IMR-90 (cell line): Measurements from ENCODE around the gene RBM5. TPM values are rescaled to one million over a fixed set of nuclear protein-coding genes. Genes with fewer than 3 reads are reported as not detected.

Experiments used
- ATAC-seq: fragments of 200-7000 bp; cut with Tn5 transposase; 2 replicates; pipeline ENCODE4 v1.9.1; 2020; ENCODE audit warnings: low read depth, mild to moderate bottlenecking, moderate library complexity
- BruUV-seq: library from RNA; stranded (reverse); fragments of 400-500 nt; replicated peaks from 2 replicates; lab custom pipeline; 2021; lab: Mats Ljungman, UMichigan
- CTCF ChIA-PET: fragments of 300-600 bp; formaldehyde crosslinking; extraction: SDS; loops from one replicate; lab custom pipeline; 2021; ENCODE audit warnings: antibody characterized with exemption; lab: Yijun Ruan, JAX
- POLR2A ChIA-PET: fragments of 300-600 bp; sonication (Branson Sonifier 250); formaldehyde crosslinking; loops from one replicate; lab custom pipeline; 2022; ENCODE audit warnings: antibody characterized with exemption; ENCODE audit not compliant: unreplicated experiment; lab: Charles Lee
- DNase-seq: peaks from one replicate; pipeline ENCODE4 v3.0.0; 2013
- H2AFZ ChIP-seq: replicated peaks from 2 replicates; pipeline ENCODE3; 2013; ENCODE audit warnings: low read length, mild to moderate bottlenecking; ENCODE audit not compliant: poor library complexity
- H2AK5ac ChIP-seq: 2 replicates; pipeline ENCODE4 v1.6.1; 2013; ENCODE audit warnings: low read depth, low read length, inconsistent platforms
- H2AK9ac ChIP-seq: replicated peaks from 2 replicates; pipeline ENCODE3; 2013; ENCODE audit warnings: mild to moderate bottlenecking, low read depth, low read length, moderate library complexity; ENCODE audit not compliant: poor library complexity
- H2BK120ac ChIP-seq: 2 replicates; pipeline ENCODE4 v1.6.1; 2013; ENCODE audit warnings: low read depth, low read length, inconsistent platforms
- H2BK15ac ChIP-seq: 3 replicates; pipeline ENCODE4 v1.6.1; 2013; ENCODE audit warnings: low read depth, low read length, inconsistent platforms
- H2BK20ac ChIP-seq: 2 replicates; pipeline ENCODE4 v1.6.1; 2013; ENCODE audit warnings: low read depth, mild to moderate bottlenecking, inconsistent platforms, low read length, moderate library complexity
- H2BK5ac ChIP-seq: 2 replicates; pipeline ENCODE4 v1.6.1; 2013; ENCODE audit warnings: mild to moderate bottlenecking, low read depth, low read length, inconsistent platforms; ENCODE audit not compliant: poor library complexity, severe bottlenecking
- H3K14ac ChIP-seq: replicated peaks from 2 replicates; pipeline ENCODE4 v1.6.1; 2013; ENCODE audit warnings: low read depth, low read length, inconsistent platforms
- H3K18ac ChIP-seq: 2 replicates; pipeline ENCODE4 v1.6.1; 2013; ENCODE audit warnings: low read depth, low read length, control low read depth
- H3K23ac ChIP-seq: 2 replicates; pipeline ENCODE4 v1.6.1; 2013; ENCODE audit warnings: low read depth, low read length, inconsistent platforms
- H3K27ac ChIP-seq: 2 replicates; pipeline ENCODE4 v1.5.1; 2013; ENCODE audit warnings: mild to moderate bottlenecking, control low read depth, low read length; ENCODE audit not compliant: insufficient read depth
- H3K27me3 ChIP-seq: 2 replicates; pipeline ENCODE4 v1.6.1; 2013; ENCODE audit warnings: low read length; ENCODE audit not compliant: control insufficient read depth, insufficient read depth
- H3K36me3 ChIP-seq: 2 replicates; pipeline ENCODE4 v1.6.1; 2013; ENCODE audit warnings: low read length, mixed read lengths; ENCODE audit not compliant: control insufficient read depth, insufficient read depth
- H3K4ac ChIP-seq: 2 replicates; pipeline ENCODE4 v1.6.1; 2013; ENCODE audit warnings: low read depth, low read length, inconsistent platforms
- H3K4me1 ChIP-seq: 2 replicates; pipeline ENCODE4 v1.6.1; 2013; ENCODE audit warnings: low read length, mixed read lengths; ENCODE audit not compliant: control insufficient read depth, insufficient read depth
- H3K4me2 ChIP-seq: 2 replicates; pipeline ENCODE4 v1.6.1; 2013; ENCODE audit warnings: low read depth, mild to moderate bottlenecking, control low read depth, low read length, moderate library complexity
- H3K4me3 ChIP-seq: 2 replicates; pipeline ENCODE4 v1.5.1; 2013; ENCODE audit warnings: low read depth, mild to moderate bottlenecking, control low read depth, low read length, moderate library complexity; ENCODE audit not compliant: insufficient read depth
- H3K56ac ChIP-seq: 2 replicates; pipeline ENCODE4 v1.6.1; 2013; ENCODE audit warnings: low read length, inconsistent platforms; ENCODE audit not compliant: insufficient read depth; ENCODE audit errors: extremely low read depth
- H3K79me1 ChIP-seq, 2 experiments: 2 replicates each; pipeline ENCODE4 v1.6.1; 2013; ENCODE audit warnings: low read length in 2 of 2, inconsistent platforms in 1 of 2, low read depth in 1 of 2
- H3K9ac ChIP-seq: 2 replicates; pipeline ENCODE4 v1.6.1; 2013; ENCODE audit warnings: low read depth, low read length, control low read depth
- H3K9me1 ChIP-seq: 2 replicates; pipeline ENCODE4 v1.6.1; 2013; ENCODE audit warnings: low read length, inconsistent platforms; ENCODE audit not compliant: insufficient read depth
- H3K9me3 ChIP-seq: 2 replicates; pipeline ENCODE4 v1.6.1; 2013; ENCODE audit warnings: low read length; ENCODE audit not compliant: control insufficient read depth, insufficient read depth
- H4K20me1 ChIP-seq: 2 replicates; pipeline ENCODE4 v1.6.1; 2013; ENCODE audit warnings: low read length, inconsistent platforms; ENCODE audit not compliant: insufficient read depth
- H4K5ac ChIP-seq: 2 replicates; pipeline ENCODE4 v1.6.1; 2013; ENCODE audit warnings: mild to moderate bottlenecking, low read depth, low read length, control low read depth
- H4K8ac ChIP-seq, 2 experiments: 2 replicates each; pipeline ENCODE4 v1.6.1; 2013; ENCODE audit warnings: low read depth in 2 of 2, low read length in 2 of 2, control low read depth in 1 of 2, inconsistent platforms in 1 of 2
- H4K91ac ChIP-seq: 2 replicates; pipeline ENCODE4 v1.6.1; 2013; ENCODE audit warnings: low read depth, low read length, inconsistent platforms; ENCODE audit not compliant: insufficient read depth
- BHLHE40 ChIP-seq: fragments of 150-350 bp; IDR thresholded peaks from 2 replicates; pipeline ENCODE4 v1.6.1; 2016; ENCODE audit warnings: mild to moderate bottlenecking, low read depth, low read length
- CEBPB ChIP-seq: IDR thresholded peaks from 2 replicates; pipeline ENCODE4 v1.6.1; 2012; ENCODE audit warnings: low read depth, low read length, improper control_type of control experiment
- CHD1 ChIP-seq: IDR thresholded peaks from 2 replicates; pipeline ENCODE4 v1.6.1; 2012; ENCODE audit warnings: low read depth, low read length, improper control_type of control experiment
- CTCF ChIP-seq: conservative IDR thresholded peaks from 2 replicates; pipeline ENCODE4 v1.5.1; 2012; ENCODE audit warnings: mild to moderate bottlenecking, low read depth, low read length, improper control_type of control experiment
- ELK1 ChIP-seq: fragments of 150-350 bp; IDR thresholded peaks from 2 replicates; pipeline ENCODE4 v1.6.1; 2016; ENCODE audit warnings: low read depth, mild to moderate bottlenecking, low read length, moderate library complexity, borderline replicate concordance
- FOS ChIP-seq: fragments of 150-350 bp; IDR thresholded peaks from 2 replicates; pipeline ENCODE4 v1.6.1; 2016; ENCODE audit warnings: low read depth, low read length
- MAFK ChIP-seq: IDR thresholded peaks from 2 replicates; pipeline ENCODE4 v1.6.1; 2012; ENCODE audit warnings: low read depth, low read length, improper control_type of control experiment
- MAZ ChIP-seq: IDR thresholded peaks from 2 replicates; pipeline ENCODE4 v1.6.1; 2012; ENCODE audit warnings: low read depth, mild to moderate bottlenecking, low read length, improper control_type of control experiment, moderate library complexity, borderline replicate concordance
- MXI1 ChIP-seq: IDR thresholded peaks from 2 replicates; pipeline ENCODE4 v1.6.1; 2012; ENCODE audit warnings: low read depth, mild to moderate bottlenecking, low read length, moderate library complexity, borderline replicate concordance
- NFE2L2 ChIP-seq: fragments of 150-350 bp; IDR thresholded peaks from 2 replicates; pipeline ENCODE4 v1.6.1; 2016; ENCODE audit warnings: low read depth, mild to moderate bottlenecking, low read length
- POLR2A ChIP-seq: IDR thresholded peaks from 2 replicates; pipeline ENCODE4 v1.6.1; 2012; ENCODE audit warnings: mild to moderate bottlenecking, low read depth, low read length
- RAD21 ChIP-seq: IDR thresholded peaks from 2 replicates; pipeline ENCODE4 v1.6.1; 2012; ENCODE audit warnings: low read length, improper control_type of control experiment
- RCOR1 ChIP-seq: IDR thresholded peaks from 2 replicates; pipeline ENCODE4 v1.6.1; 2012; ENCODE audit warnings: mild to moderate bottlenecking, low read length, improper control_type of control experiment; ENCODE audit not compliant: insufficient replicate concordance
- RFX5 ChIP-seq: IDR thresholded peaks from 2 replicates; pipeline ENCODE4 v1.8.0; 2012; ENCODE audit warnings: low read depth, mild to moderate bottlenecking, low read length, moderate library complexity
- SMC3 ChIP-seq: fragments of 150-350 bp; IDR thresholded peaks from 2 replicates; pipeline ENCODE4 v1.6.1; 2016; ENCODE audit warnings: low read depth, mild to moderate bottlenecking, antibody characterized with exemption, low read length, moderate library complexity
- WGBS, 2 experiments: methylation state at CpG; one replicate each; pipeline versions ENCODE4 v1.1.5 to v1.1.7; 2013; ENCODE audit warnings: missing lambda C conversion rate in 2 of 2; ENCODE audit not compliant: insufficient read length in 1 of 2; ENCODE audit errors: extremely low coverage in 2 of 2; 5-methylcytosine and 5-hydroxymethylcytosine counted together
- dilution Hi-C: fragments of 300-500 bp; cut with HindIII; formaldehyde crosslinking; loops from one replicate; pipeline ENCODE4 v1.14.3; 2018; ENCODE audit warnings: low sequenced_read_pairs; ENCODE audit not compliant: unreplicated experiment
- in situ Hi-C: fragments of 300-500 bp; cut with MboI; formaldehyde crosslinking; loops from 3 replicates; pipeline ENCODE4 v1.14.3; 2019; ENCODE audit warnings: low sequenced_read_pairs, inconsistent platforms, mixed read lengths
- intact Hi-C: fragments of 100-400 bp; cut with micrococcal nuclease; formaldehyde crosslinking; loops from 2 replicates; pipeline ENCODE4 v1.10.0; 2022
- polyA plus RNA-seq, 3 experiments: library from polyadenylated mRNA; depleted of rRNA; stranded (reverse); fragments of >200 nt; gene quantifications; 2 replicates each; pipeline ENCODE4 v1.2.3, GENCODE V29; 2012; ENCODE audit warnings: low replicate concordance in 1 of 3
- total RNA-seq: library from RNA; depleted of rRNA; stranded (reverse); fragments of >200 nt; gene quantifications from 2 replicates; pipeline ENCODE4 v1.2.3, GENCODE V29; 2012

The RBM5 gene
- total and polyA plus RNA-seq, 2 of the 4 experiments (the other 2 are of a cell fraction) = 121 to 155 TPM

- H2BK5ac ChIP-seq = peak overlapping the region; percentile 61
- intact Hi-C loops = loop anchor here (2.0 kb wide), 1 partner anchor 61 kb away; no protein-coding TSS in a partner anchor
- ChIA-PET CTCF (no interaction called here), POLR2A (interaction anchor here (0.6 kb wide), 1 partner anchor 1376 kb away, joined by 3 read pairs; no protein-coding TSS in a partner anchor)
- peak overlapping the region; percentile 59 for H3K27ac ChIP-seq
- 0 out of 2 replicates have a peak overlapping the region, but pooled peaks have one; percentile 3 for H2BK20ac ChIP-seq
- peak overlapping the region; percentile 94 for H3K4ac ChIP-seq
- peaks cover 9% of the 10 kb centered on the region; the same call in 1 of the 2 replicates for H3K36me3 ChIP-seq
- H3K56ac ChIP-seq = no peak overlapping the region; the same call in 1 of the 2 replicates
- H3K4me2 ChIP-seq = no peak overlapping the region; the same call in 1 of the 2 replicates
- WGBS, 2 experiments = 28% methylated on average over 9 of the region's 15 CpGs; no CpG with 5 or more reads in 1 of the 2 experiments
- peak overlapping the region; percentile 76 for H3K18ac ChIP-seq
- peaks cover 42% of the 10 kb centered on the region for H3K9me1 ChIP-seq
- no peaks in the 10 kb centered on the region for H3K27me3 ChIP-seq
- ATAC-seq = no peak; the same call in 1 of the 2 replicates
- H4K20me1 ChIP-seq = 0 out of 2 replicates have a peak, but pooled peaks cover 4% of the 10 kb centered on the region
- H3K14ac ChIP-seq = peak overlapping the region; percentile 60
- peak overlapping the region; percentile 80 for H2AK9ac ChIP-seq
- dilution Hi-C loops = no loop called here
- H2AFZ ChIP-seq = peak overlapping the region; percentile 66
- peak overlapping the region; percentile 69 for H2AK5ac ChIP-seq
- peak overlapping the region; percentile 78 for H4K91ac ChIP-seq
- H2BK120ac ChIP-seq = peak overlapping the region; percentile 83
- no peak for DNase-seq
- no peak overlapping the region for H3K4me3 ChIP-seq
- H3K9me3 ChIP-seq = no peaks in the 10 kb centered on the region
- in situ Hi-C loops = no loop called here
- BruUV-seq = no TSS peak
- peak overlapping the region; percentile 44; the same call in 1 of the 2 replicates for H3K23ac ChIP-seq
- H2BK15ac ChIP-seq = peak overlapping the region; percentile 9; the same call in 2 of the 3 replicates
- peaks cover 10 to 88% of the 10 kb centered on the region in 2 experiments; a peak in 2 of 4 replicates for H3K79me1 ChIP-seq
- H4K5ac ChIP-seq = peak overlapping the region; percentile 75
- H4K8ac ChIP-seq = peak overlapping the region; percentile 20 to 83; a peak in 3 of 4 replicates
- peak overlapping the region; percentile 54; the same call in 1 of the 2 replicates for H3K9ac ChIP-seq
- H3K4me1 ChIP-seq = peaks cover 66% of the 10 kb centered on the region
- no peak for TF ChIP-seq MAFK
- no peak for TF ChIP-seq POLR2A
- no peak for TF ChIP-seq ELK1
- no peak for TF ChIP-seq SMC3
- no peak for TF ChIP-seq CHD1
- TF ChIP-seq MAZ = no peak
- TF ChIP-seq RAD21 = no peak
- no peak for TF ChIP-seq RCOR1
- TF ChIP-seq CTCF = no peak
- no peak for TF ChIP-seq CEBPB
- no peak for TF ChIP-seq NFE2L2
- TF ChIP-seq BHLHE40 = no peak
- TF ChIP-seq FOS = no peak
- no peak for TF ChIP-seq MXI1
- TF ChIP-seq RFX5 = no peak
These were observed 77.3 kb downstream of the RBM5 start for GRCh38 chr3:50165910-50166538.
